RWPE1 (cell line): ENCODE data around the gene EEF1A2.

ENCODE experiments used
- CTCF ChIA-PET: fragments of 350-600 bp; sonication (Branson Sonifier 250); formaldehyde crosslinking; extraction: SDS; loops from one replicate; lab custom pipeline; 2021; lab: Yijun Ruan, JAX
- POLR2A ChIA-PET: fragments of 400-600 bp; formaldehyde crosslinking; extraction: SDS; loops from one replicate; lab custom pipeline; 2020; ENCODE audit warnings: antibody characterized with exemption; ENCODE audit not compliant: low non-redundant PET; lab: Yijun Ruan, JAX
- DNase-seq: peaks from one replicate; pipeline ENCODE4 v3.0.0; 2012; ENCODE audit warnings: low spot score
- H3K27ac ChIP-seq: fragments of 450-650 bp; 2 replicates; pipeline ENCODE4 v1.5.1; 2017
- TF ChIP-seq, protein P1 (sequence below): fragments of 450-650 bp; conservative IDR thresholded peaks from 2 replicates; pipeline ENCODE4 v1.5.1; 2017; ENCODE audit warnings: low read depth, mild to moderate bottlenecking

EEF1A2 gene

DNA sequence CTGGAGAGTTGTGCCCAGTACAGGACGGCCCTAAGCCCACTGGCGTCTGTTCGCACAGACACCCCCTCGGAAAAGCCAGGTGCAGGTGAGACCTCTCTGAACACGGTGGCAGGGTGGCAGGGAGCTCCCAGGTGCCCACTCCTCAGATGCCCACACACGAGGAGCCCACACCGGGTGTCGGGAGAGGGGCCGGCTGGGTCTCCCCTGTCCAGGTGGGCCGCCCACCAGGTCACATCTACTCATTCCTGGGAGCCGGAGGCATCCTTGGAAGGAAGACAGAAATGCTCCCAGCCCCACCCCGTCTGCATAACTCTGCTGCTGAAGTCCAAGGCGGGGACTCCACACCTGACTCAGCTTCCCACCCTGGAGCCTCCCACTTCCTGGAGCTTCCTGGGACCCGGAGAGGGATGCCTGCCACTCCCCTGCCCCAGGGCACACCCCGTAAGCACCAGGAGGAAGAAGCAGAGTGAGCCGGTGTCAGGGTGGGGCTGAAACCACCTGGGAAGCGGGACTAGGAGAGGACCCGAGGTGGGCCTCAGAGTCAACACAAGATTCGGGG, 46.2 kb upstream of the EEF1A2 start:
- CTCF ChIA-PET: interaction anchor here (0.5 to 1.8 kb wide), 7 partner anchors 10 to 429 kb away, joined by 3 to 8 read pairs (median 4); no protein-coding TSS in a partner anchor
- DNase-seq: peak; percentile 100
- POLR2A ChIA-PET: interaction anchor here (0.6 kb wide), 1 partner anchor 82 kb away, joined by 3 read pairs; the partner anchor contains the start of gene GMEB2

DNA sequence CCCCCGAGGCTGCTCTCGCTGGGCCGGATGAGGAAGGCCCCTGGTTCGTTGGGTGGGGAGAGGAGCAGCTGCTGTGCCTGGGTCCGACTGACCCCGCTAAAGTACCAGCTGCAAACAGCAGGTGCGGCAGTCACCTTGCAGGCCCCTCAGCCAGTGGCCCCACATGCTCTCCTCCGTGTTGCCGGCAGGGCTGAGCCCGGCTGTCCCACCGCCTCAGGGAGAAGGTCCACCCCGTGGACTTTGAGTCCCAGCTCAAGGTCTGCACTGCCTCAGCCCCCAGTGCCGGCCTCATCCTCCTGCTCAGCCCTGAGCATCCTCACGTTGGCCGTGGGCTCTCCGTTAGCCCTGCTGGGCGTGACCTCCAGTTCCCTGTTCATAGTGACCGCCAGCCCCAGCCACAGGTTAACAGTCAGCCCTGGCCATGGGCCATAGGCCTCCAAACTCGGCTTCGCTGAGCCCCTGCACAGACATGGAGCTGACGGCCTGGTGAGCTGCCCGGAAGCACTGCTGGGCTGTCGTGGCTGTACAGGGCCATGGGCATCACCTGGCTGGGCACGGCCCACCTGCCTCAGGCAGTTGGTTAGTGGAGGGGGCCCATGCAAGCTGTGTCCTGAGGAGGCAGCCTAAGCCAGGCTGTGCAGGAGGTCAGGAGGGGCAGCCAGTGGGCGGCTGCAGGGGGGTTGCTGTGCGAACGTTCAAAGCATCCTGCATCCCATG, 45.5 kb upstream of the EEF1A2 start:
- peak overlapping the region; percentile 79 for H3K27ac ChIP-seq
- TF ChIP-seq, protein P1, sequence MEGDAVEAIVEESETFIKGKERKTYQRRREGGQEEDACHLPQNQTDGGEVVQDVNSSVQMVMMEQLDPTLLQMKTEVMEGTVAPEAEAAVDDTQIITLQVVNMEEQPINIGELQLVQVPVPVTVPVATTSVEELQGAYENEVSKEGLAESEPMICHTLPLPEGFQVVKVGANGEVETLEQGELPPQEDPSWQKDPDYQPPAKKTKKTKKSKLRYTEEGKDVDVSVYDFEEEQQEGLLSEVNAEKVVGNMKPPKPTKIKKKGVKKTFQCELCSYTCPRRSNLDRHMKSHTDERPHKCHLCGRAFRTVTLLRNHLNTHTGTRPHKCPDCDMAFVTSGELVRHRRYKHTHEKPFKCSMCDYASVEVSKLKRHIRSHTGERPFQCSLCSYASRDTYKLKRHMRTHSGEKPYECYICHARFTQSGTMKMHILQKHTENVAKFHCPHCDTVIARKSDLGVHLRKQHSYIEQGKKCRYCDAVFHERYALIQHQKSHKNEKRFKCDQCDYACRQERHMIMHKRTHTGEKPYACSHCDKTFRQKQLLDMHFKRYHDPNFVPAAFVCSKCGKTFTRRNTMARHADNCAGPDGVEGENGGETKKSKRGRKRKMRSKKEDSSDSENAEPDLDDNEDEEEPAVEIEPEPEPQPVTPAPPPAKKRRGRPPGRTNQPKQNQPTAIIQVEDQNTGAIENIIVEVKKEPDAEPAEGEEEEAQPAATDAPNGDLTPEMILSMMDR: no peak
- ChIA-PET POLR2A (interaction anchor here (0.5 to 0.9 kb wide), 3 partner anchors 8 to 102 kb away, joined by 3 to 4 read pairs (median 3); no protein-coding TSS in a partner anchor), CTCF (interaction anchor here (0.5 to 1.6 kb wide), 6 partner anchors 13 to 429 kb away, joined by 3 to 8 read pairs (median 4); no protein-coding TSS in a partner anchor)
- DNase-seq: no peak

More for the DNA sequence above, 46.2 kb upstream of the EEF1A2 start:
- TF ChIP-seq, protein P1: no peak
- H3K27ac ChIP-seq: peak overlapping the region; percentile 79

DNA sequence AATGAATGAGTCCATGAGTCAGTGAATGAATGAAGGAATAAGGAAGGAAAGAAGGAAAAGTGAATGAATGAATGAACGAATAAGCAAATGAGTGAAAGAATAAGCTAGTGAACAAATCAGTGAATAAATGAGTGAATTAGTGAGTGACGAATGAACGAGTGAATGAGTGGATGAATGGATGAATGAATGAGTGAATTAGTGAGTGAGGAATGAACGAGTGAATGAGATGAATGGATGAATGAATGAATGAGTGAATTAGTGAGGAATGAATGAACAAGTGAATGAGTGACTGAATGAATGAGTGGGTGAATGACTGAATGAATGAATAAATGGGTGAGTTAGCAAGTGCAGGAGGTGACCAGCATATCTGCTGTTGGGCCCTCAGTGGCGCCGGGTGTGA, 44.9 kb upstream of the EEF1A2 start:
- ChIA-PET POLR2A (interaction anchor here (0.6 to 0.9 kb wide), 2 partner anchors 9 to 102 kb away, joined by 3 to 4 read pairs; no protein-coding TSS in a partner anchor), CTCF (interaction anchor here (0.6 to 1.3 kb wide), 5 partner anchors 155 to 430 kb away, joined by 3 to 8 read pairs (median 3); no protein-coding TSS in a partner anchor)
- TF ChIP-seq, protein P1: no peak

GRCh38 chr20:63543131-63543530, 44.2 kb upstream of the EEF1A2 start:
- ChIA-PET CTCF (interaction anchor here (0.9 to 1.3 kb wide), 2 partner anchors 155 to 234 kb away, joined by 3 read pairs; no protein-coding TSS in a partner anchor), POLR2A (interaction anchor here (0.9 kb wide), 1 partner anchor 10 kb away, joined by 3 read pairs; no protein-coding TSS in a partner anchor)
- H3K27ac ChIP-seq: peak overlapping the region; percentile 38
- no peak for DNase-seq
- TF ChIP-seq, protein P1: no peak

More for the DNA sequence above, 44.9 kb upstream of the EEF1A2 start:
- peak overlapping the region; percentile 79; the same call in 1 of the 2 replicates for H3K27ac ChIP-seq
- DNase-seq: no peak

DNA sequence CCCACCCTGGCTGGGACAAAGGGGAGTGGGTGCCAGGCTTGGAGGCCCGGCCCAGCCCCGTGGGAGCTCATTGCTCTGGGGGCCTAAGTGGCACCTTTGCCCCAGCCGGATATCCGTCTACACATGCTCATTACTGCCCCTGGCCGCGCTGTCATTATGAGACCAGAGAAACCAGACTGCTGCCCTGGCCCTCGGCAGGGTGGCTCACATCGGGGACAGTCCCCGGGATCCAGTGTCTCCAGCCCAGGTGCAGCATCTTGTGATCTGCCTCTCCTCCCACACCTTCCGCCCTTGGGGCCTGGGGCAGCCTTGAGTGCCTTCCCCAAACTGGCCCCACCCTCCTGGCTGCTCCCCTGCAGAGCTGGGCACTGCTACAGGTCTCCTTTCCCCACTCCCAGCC, 43.8 kb upstream of the EEF1A2 start:
- H3K27ac ChIP-seq: peak overlapping the region; percentile 38

More for the DNA sequence above, 43.8 kb upstream of the EEF1A2 start:
- no peak for DNase-seq
- POLR2A ChIA-PET: interaction anchor here (0.8 to 1.7 kb wide), 2 partner anchors 12 to 22 kb away, joined by 3 to 4 read pairs; no protein-coding TSS in a partner anchor
- CTCF ChIA-PET: interaction anchor here (1.3 kb wide), 1 partner anchor 233 kb away, joined by 3 read pairs; no protein-coding TSS in a partner anchor
- TF ChIP-seq, protein P1: no peak
